H1 (cell line): ENCODE results near the gene GALNT9. TPM values are rescaled to one million over a fixed set of nuclear protein-coding genes. Genes with fewer than 3 reads are reported as not detected.

Source experiments
- BACH1 ChIP-seq: IDR thresholded peaks from 2 replicates; pipeline ENCODE4 v1.6.1; 2012; ENCODE audit warnings: low read length, improper control_type of control experiment
- CHD7 ChIP-seq: fragments of 300-600 bp; sonication (generic); IDR thresholded peaks from 2 replicates; pipeline ENCODE4 v1.7.1; 2012; ENCODE audit warnings: low read length, moderate library complexity, mild to moderate bottlenecking, inconsistent platforms; ENCODE audit not compliant: insufficient replicate concordance
- RNF2 ChIP-seq: fragments of 200-900, 300-1000 bp; sonication (generic); IDR thresholded peaks from 2 replicates; pipeline ENCODE4 v1.7.1; 2016; ENCODE audit warnings: borderline replicate concordance, low read depth, mild to moderate bottlenecking, antibody characterized with exemption, low read length; ENCODE audit not compliant: poor library complexity, severe bottlenecking; ENCODE audit errors: missing control alignments
- USF2 ChIP-seq: IDR thresholded peaks from 2 replicates; pipeline ENCODE4 v1.6.1; 2011; ENCODE audit warnings: low read length, improper control_type of control experiment
- polyA plus RNA-seq, 7 experiments: library from polyadenylated mRNA; depleted of rRNA in 3 of 7; stranded (reverse) in 5 of 7; unstranded in 2 of 7; fragments of >200 nt in 5 of 7; fragments of 200-250 nt in 2 of 7; gene quantifications; 1 replicate in 5 of 7; 2 replicates in 1 of 7; 4 replicates in 1 of 7; pipeline versions ENCODE4 v1.2.1 to v1.2.3, GENCODE V29; 2011 to 2013; ENCODE audit warnings: missing spikeins in 2 of 7, mixed read lengths in 2 of 7
- total RNA-seq: library from RNA; stranded (reverse); fragmentation: NEBNext Ultra II Directional; extraction: Animal tissue kit (Norgen Biotek cat#: 25700); gene quantifications from 2 replicates; pipeline ENCODE4 v1.2.1, GENCODE V29; 2021

Gene GALNT9
- total and polyA plus RNA-seq, 2 of the 8 experiments (the other 6 are each of a cell fraction or from before 2014, with no cell fraction given): 2.0 to 3.6 TPM

DNA sequence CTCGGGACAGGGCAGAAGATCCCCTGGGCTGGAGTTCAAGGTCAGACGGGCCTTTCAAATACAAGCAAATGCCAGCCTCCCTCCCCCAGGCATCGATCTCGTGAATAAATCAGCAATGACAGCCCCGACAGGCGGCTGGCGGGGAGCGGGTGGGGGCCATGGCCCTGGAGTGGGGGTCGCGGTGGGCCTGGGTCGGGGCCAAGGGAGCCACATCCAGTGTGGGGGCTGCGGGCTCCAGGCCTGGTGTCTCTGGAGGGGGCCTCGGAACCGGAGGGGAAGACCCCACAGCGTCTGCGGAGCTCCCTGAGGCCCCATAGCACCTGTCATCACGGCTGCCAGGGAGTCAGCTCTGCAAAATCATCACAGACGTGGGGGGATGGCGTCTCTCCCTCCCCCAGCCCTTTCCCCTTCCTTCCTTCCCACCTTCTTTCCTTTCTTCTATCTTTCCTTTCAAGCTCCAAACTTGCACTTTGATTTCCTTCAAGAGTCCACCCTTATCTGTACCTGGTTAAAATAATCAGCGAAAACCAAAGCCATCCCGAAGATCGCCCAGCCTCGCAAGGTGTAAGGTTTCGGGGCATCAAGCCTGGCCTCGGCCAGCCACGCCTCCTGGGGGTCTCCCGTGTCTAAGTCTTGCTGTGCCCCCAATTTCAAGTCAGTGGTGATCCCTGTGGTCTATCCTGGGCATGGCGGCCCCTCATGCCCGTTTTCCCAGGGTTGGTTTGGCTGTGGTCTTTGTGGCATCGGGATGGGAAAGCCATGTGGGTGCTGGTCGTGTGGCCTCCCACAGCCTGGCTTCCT, 93.1 kb downstream of the GALNT9 start (continued):
- TF ChIP-seq CHD7 (no peak), BACH1 (no peak), RNF2 (no peak), USF2 (no peak)
